Lung (tissue), 12 donors: ENCODE data around the gene ZXDC. TPM values are rescaled to one million over a fixed set of nuclear protein-coding genes. Genes with fewer than 3 reads are reported as not detected.

Experiments
- ATAC-seq: fragments of 200-7000 bp; cut with Tn5 transposase; one replicate; pipeline ENCODE4 v1.9.1; 2020; ENCODE audit warnings: moderate number of reproducible peaks; ENCODE audit not compliant: insufficient read depth, low FRiP score
- DNase-seq, 3 donors: peaks; one replicate each; pipeline ENCODE4 v3.0.0-alpha.2; 2013 to 2017
- H3K27ac ChIP-seq, 2 donors: one replicate each; pipeline ENCODE4 v1.5.1; 2013; ENCODE audit warnings: mild to moderate bottlenecking in 2 of 2, moderate library complexity in 2 of 2, control low read depth in 1 of 2, inconsistent platforms in 1 of 2, low read depth in 1 of 2, low read length in 1 of 2
- H3K27me3 ChIP-seq, 3 donors: one replicate each; pipeline ENCODE4 v1.5.1; 2013; ENCODE audit warnings: low read length in 2 of 3; ENCODE audit not compliant: control insufficient read depth in 3 of 3, insufficient read depth in 3 of 3
- H3K36me3 ChIP-seq, 4 donors: one replicate each; pipeline ENCODE4 v1.5.1; 2013; ENCODE audit warnings: low read length in 4 of 4, mild to moderate bottlenecking in 1 of 4, moderate library complexity in 1 of 4; ENCODE audit not compliant: control insufficient read depth in 4 of 4, insufficient read depth in 4 of 4
- H3K4me1 ChIP-seq, 5 donors: one replicate each; pipeline ENCODE4 v1.5.1; 2013; ENCODE audit warnings: low read length in 5 of 5, mild to moderate bottlenecking in 2 of 5, moderate library complexity in 1 of 5; ENCODE audit not compliant: control insufficient read depth in 5 of 5, insufficient read depth in 5 of 5
- H3K4me3 ChIP-seq: one replicate; pipeline ENCODE4 v1.5.1; 2013; ENCODE audit warnings: mild to moderate bottlenecking, control low read depth, moderate library complexity
- H3K9ac ChIP-seq, 2 donors: one replicate each; pipeline ENCODE4 v1.5.1; 2013; ENCODE audit warnings: low read length in 2 of 2, control low read depth in 1 of 2; ENCODE audit not compliant: insufficient read depth in 1 of 2
- H3K9me3 ChIP-seq, 4 donors: one replicate each; pipeline ENCODE4 v1.5.1; 2013; ENCODE audit warnings: low read length in 3 of 4, mild to moderate bottlenecking in 1 of 4, moderate library complexity in 1 of 4; ENCODE audit not compliant: control insufficient read depth in 4 of 4, insufficient read depth in 3 of 4
- WGBS, 2 donors: extraction: QIAGEN DNeasy Blood & Tissue Kit; methylation state at CpG; one replicate each; pipeline ENCODE4 v1.1.7; 2013; 5-methylcytosine and 5-hydroxymethylcytosine counted together
- polyA plus RNA-seq, 2 donors: library from polyadenylated mRNA; stranded (reverse); fragments of 200-250 nt; gene quantifications; one replicate each; pipeline ENCODE4 v1.2.1, GENCODE V29; 2013
- total RNA-seq, 2 donors: library from RNA; depleted of rRNA in 1 of 2; stranded (reverse); fragments of >200 nt in 1 of 2; gene quantifications; one replicate each; pipeline ENCODE4 v1.2.1, GENCODE V29; 2014 to 2021
- TF ChIP-seq, protein P1 (sequence below): IDR thresholded peaks from 2 replicates; pipeline ENCODE4 v1.5.1; 2012; ENCODE audit warnings: mild to moderate bottlenecking; ENCODE audit errors: control extremely low read depth, extremely low read depth
- donor health status: control.
- donor health status: control.
- donor health status: Bipolar disorder and iron deficiency.
- donor health status: healthy.
- donor health status: DM: yes; HTN: yes; CAD: no.

The ZXDC gene
- total and polyA plus RNA-seq, 4 donors, result 12.9 to 49.5 (median 29.8) TPM

DNA sequence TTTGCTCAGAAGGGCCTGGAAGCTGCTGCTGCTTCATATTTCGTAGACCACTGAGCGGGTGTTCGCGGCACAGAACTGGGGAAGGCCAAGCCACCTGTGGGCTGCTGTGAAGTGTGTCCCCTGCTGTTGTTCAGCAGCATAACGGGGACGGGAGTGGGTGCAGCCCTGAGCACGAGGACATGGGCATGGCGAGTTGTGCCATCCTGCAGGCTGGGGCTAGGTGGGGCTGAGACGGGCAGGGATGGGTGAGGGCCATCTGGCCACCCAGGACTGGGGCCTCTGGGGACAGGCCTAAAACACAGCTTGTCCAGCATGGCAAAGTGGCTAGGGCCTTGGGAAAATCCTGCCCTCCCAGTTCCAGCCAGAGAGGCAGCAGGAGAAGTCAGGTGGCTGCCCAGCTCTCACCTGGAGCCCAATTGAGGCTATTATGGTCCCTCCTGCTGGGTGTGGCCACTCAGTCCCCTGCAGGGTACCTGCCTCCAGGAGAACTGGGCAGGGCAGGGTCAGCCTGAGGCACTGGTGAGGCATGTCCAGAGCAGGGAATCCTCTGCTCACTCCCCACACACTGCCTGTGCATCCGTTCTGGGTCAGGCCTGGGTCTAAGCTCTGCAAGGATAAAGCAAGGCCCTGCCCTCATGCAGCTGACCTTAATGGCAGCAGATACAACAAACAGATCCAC is 51.5 kb downstream of the ZXDC start:
- TF ChIP-seq, protein P1, sequence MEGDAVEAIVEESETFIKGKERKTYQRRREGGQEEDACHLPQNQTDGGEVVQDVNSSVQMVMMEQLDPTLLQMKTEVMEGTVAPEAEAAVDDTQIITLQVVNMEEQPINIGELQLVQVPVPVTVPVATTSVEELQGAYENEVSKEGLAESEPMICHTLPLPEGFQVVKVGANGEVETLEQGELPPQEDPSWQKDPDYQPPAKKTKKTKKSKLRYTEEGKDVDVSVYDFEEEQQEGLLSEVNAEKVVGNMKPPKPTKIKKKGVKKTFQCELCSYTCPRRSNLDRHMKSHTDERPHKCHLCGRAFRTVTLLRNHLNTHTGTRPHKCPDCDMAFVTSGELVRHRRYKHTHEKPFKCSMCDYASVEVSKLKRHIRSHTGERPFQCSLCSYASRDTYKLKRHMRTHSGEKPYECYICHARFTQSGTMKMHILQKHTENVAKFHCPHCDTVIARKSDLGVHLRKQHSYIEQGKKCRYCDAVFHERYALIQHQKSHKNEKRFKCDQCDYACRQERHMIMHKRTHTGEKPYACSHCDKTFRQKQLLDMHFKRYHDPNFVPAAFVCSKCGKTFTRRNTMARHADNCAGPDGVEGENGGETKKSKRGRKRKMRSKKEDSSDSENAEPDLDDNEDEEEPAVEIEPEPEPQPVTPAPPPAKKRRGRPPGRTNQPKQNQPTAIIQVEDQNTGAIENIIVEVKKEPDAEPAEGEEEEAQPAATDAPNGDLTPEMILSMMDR, result no peak
- peaks cover 0 to 11% (median 4%) of the 10 kb centered on the region in 4 donors for H3K9me3 ChIP-seq
- H3K27ac ChIP-seq, result no peak overlapping the region
- H3K9ac ChIP-seq, result no peak overlapping the region
- H3K4me3 ChIP-seq, result no peak overlapping the region
- H3K4me1 ChIP-seq, result no peaks in the 10 kb centered on the region
- no peaks in the 10 kb centered on the region for H3K36me3 ChIP-seq
- 91 to 96% methylated on average over 10 of the region's 10 CpGs for WGBS, 2 donors
- H3K27me3 ChIP-seq, result no peaks in the 10 kb centered on the region
- ATAC-seq (no peak), DNase-seq (no peak)

DNA sequence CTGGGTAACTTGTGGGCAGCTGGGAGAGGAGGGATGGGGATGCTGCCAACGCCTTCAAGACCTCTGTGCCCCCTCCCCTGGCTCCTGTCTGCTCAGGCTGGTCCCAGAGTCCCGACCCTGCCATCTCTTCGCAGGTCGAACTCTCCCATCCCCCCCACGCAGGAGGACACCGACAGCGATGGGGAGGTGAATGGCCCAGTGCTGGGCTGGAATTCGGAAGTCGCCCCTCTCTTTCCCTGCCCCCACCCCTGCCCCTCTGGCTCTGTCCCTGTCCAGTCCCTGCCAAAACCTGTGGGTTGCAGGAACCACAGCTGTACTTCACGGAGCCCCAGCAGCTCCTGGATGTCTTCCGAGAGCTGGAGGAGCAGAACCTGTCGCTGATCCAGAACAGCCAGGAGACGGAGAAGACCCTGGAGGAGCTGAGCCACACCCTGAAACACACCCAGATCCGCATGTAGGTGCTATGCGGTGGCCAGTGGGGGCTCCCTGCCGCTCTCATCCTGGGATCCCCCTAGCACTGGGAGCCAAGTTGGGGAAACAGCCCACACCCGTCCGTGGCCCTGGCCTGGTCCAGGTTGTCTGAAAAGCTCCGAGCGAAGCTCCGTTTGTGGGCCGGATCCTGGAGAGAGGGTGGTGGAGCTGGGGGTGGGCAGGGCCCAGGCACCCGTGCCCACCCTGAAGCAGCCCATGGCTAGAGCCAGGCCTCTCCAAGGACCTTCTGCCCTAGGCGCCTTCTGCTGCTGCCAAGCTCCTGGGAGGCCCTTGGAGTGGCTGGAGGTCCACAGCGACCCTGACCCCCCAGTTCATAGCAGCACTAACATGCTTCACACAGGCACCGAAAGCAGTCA is 52.3 kb downstream of the ZXDC start:
- Histone ChIP-seq H3K27me3 (no peaks in the 10 kb centered on the region), H3K36me3 (no peaks in the 10 kb centered on the region), H3K9ac (no peak overlapping the region), H3K27ac (no peak overlapping the region), H3K4me3 (no peak overlapping the region), H3K9me3 (peaks cover 0 to 11% (median 5%) of the 10 kb centered on the region in 4 donors), H3K4me1 (no peaks in the 10 kb centered on the region)
- ATAC-seq, result no peak
- 84 to 90% methylated on average over 26 of the region's 26 CpGs for WGBS, 2 donors
- TF ChIP-seq, protein P1, result no peak
- DNase-seq, result no peak

DNA sequence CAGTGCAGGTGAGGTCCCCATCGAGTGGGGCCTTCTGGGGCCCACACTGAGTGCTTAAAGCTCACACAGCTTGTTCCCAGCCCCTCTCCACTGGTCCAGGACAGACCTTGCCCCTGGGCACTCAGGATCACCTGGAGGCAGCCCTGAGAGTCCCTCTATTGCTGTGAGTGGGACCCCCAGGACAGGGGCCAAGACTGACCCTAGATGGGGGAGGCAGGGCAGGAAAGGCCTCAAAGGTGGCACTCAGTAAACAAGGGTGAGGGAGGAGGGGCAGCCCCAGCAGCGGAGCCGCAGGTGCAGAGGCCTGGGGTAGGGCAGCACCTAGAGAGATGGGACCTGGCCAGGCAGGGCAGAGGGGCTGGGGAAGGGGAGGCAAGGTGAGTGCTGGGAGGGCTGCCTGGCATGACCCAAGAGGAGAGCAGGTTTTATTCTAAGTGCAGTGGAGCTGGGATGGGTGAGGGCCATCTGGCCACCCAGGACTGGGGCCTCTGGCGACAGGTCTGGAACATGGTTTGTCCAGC is 53.1 kb downstream of the ZXDC start:
- Histone ChIP-seq H3K27me3 (no peaks in the 10 kb centered on the region), H3K4me3 (no peak overlapping the region), H3K4me1 (no peaks in the 10 kb centered on the region), H3K27ac (no peak overlapping the region), H3K9ac (no peak overlapping the region), H3K36me3 (no peaks in the 10 kb centered on the region), H3K9me3 (peaks cover 0 to 11% (median 4%) of the 10 kb centered on the region in 4 donors)
- 83 to 86% methylated on average over 4 of the region's 4 CpGs for WGBS, 2 donors
- TF ChIP-seq, protein P1, result no peak
- DNase-seq (no peak), ATAC-seq (no peak)
